ENCODE data around the gene ATG2B. TPM values are rescaled to one million over a fixed set of nuclear protein-coding genes. Genes with fewer than 3 reads are reported as not detected.

Gene ATG2B
- total and polyA plus RNA-seq, 2 of the 4 experiments (the other 2 are of a cell fraction) = 6.9 to 22.0 TPM

- Histone ChIP-seq H3K9ac (ENCODE audit: low read depth, low read length) (no peak overlapping the region), H2AK9ac (replicated peaks; ENCODE audit: low read depth, low read length, poor library complexity) (no peak overlapping the region), H3K14ac (replicated peaks; ENCODE audit: low read depth, low read length) (no peak overlapping the region), H3K27me3 (ENCODE audit: control insufficient read depth, insufficient read depth, low read length) (no peaks in the 10 kb centered on the region), H2BK120ac (ENCODE audit: low read depth, low read length) (no peak overlapping the region), H3K4ac (ENCODE audit: low read depth, low read length) (no peak overlapping the region), H3K4me2 (ENCODE audit: low read depth, low read length) (no peak overlapping the region), H4K8ac (ENCODE audit: low read depth in 2 of 2, low read length in 2 of 2) (no peak overlapping the region), H3K9me1 (ENCODE audit: insufficient read depth, low read length) (no peaks in the 10 kb centered on the region; the same call in 1 of the 2 replicates), H2BK5ac (ENCODE audit: low read depth, low read length, poor library complexity, severe bottlenecking) (no peak overlapping the region), H2AFZ (replicated peaks; ENCODE audit: low read length, poor library complexity) (no peak overlapping the region), H3K4me1 (ENCODE audit: control insufficient read depth, insufficient read depth, low read length) (no peaks in the 10 kb centered on the region), H2AK5ac (ENCODE audit: low read depth, low read length) (no peak overlapping the region), H4K91ac (ENCODE audit: insufficient read depth, low read depth, low read length) (no peak overlapping the region), H3K56ac (ENCODE audit: extremely low read depth, insufficient read depth, low read length) (no peak overlapping the region), H3K4me3 (ENCODE audit: insufficient read depth, low read depth, low read length) (no peak overlapping the region), H3K79me1 (ENCODE audit: low read depth in 1 of 2, low read length in 2 of 2) (no peaks in the 10 kb centered on the region), H3K27ac (ENCODE audit: insufficient read depth, low read length) (no peak overlapping the region), H4K5ac (ENCODE audit: low read depth, low read length) (no peak overlapping the region), H3K23ac (ENCODE audit: low read depth, low read length) (no peak overlapping the region), H2BK15ac (ENCODE audit: low read depth, low read length) (no peak overlapping the region), H3K36me3 (ENCODE audit: control insufficient read depth, insufficient read depth, low read length) (peaks cover 20% of the 10 kb centered on the region), H3K9me3 (ENCODE audit: control insufficient read depth, insufficient read depth, low read length) (no peaks in the 10 kb centered on the region), H2BK20ac (ENCODE audit: low read depth, low read length) (no peak overlapping the region), H3K18ac (ENCODE audit: low read depth, low read length) (no peak overlapping the region), H4K20me1 (ENCODE audit: insufficient read depth, low read length) (no peaks in the 10 kb centered on the region)
- intact Hi-C loops (cut with micrococcal nuclease) (no loop called here), dilution Hi-C loops (cut with HindIII; ENCODE audit: low sequenced_read_pairs, unreplicated experiment) (no loop called here), in situ Hi-C loops (cut with MboI; ENCODE audit: low sequenced_read_pairs) (no loop called here)
- ChIA-PET POLR2A (ENCODE audit: unreplicated experiment) (no interaction called here), CTCF (interaction anchor here (1.0 kb wide), 1 partner anchor 8 kb away, joined by 3 read pairs; no protein-coding TSS in a partner anchor)
- no peak for DNase-seq
- TF ChIP-seq BHLHE40 (IDR thresholded peaks at IDR 0.05; ENCODE audit: low read depth, low read length) = no peak
- no peak for TF ChIP-seq RCOR1 (IDR thresholded peaks at IDR 0.05; ENCODE audit: insufficient replicate concordance, low read length)
- no peak for TF ChIP-seq CEBPB (IDR thresholded peaks at IDR 0.05; ENCODE audit: low read depth, low read length)
- TF ChIP-seq SMC3 (IDR thresholded peaks at IDR 0.05; ENCODE audit: low read depth, low read length) = no peak
- no peak for TF ChIP-seq POLR2A (IDR thresholded peaks at IDR 0.05; ENCODE audit: low read depth, low read length)
- no peak for TF ChIP-seq MAFK (IDR thresholded peaks at IDR 0.05; ENCODE audit: low read depth, low read length)
- TF ChIP-seq CTCF (conservative IDR thresholded peaks at IDR 0.05; ENCODE audit: low read depth, low read length) = no peak
- BruUV-seq (replicated peaks) = no TSS peak
- no peak for ATAC-seq (ENCODE audit: low read depth)
- 73% methylated on average over 7 of the region's 8 CpGs; no CpG with 5 or more reads in 1 of the 2 experiments for WGBS, 2 experiments (ENCODE audit: extremely low coverage in 2 of 2, insufficient read length in 1 of 2)
Measured at GRCh38 chr14:96309133-96309895, 53.8 kb downstream of the ATG2B start.

Measured in IMR-90 (cell line).